Smooth muscle cell (in vitro differentiated cells): ENCODE data around the gene SEMA4D. TPM values are rescaled to one million over a fixed set of nuclear protein-coding genes. Genes with fewer than 3 reads are reported as not detected.

Experiments used
- DNase-seq: peaks from one replicate; lab custom pipeline; 2025; ENCODE audit not compliant: unreplicated experiment; lab: John Stamatoyannopoulos, UW
- H2AFZ ChIP-seq: fragments of 200-600 bp; sonication (generic); 2 replicates; pipeline ENCODE4 v1.6.0; 2016; ENCODE audit warnings: antibody characterized with exemption, low read depth, mild to moderate bottlenecking
- H3F3A ChIP-seq: fragments of 200-600 bp; sonication (generic); 2 replicates; pipeline ENCODE4 v1.6.0; 2017; ENCODE audit warnings: antibody characterized with exemption, low read depth
- H3K27ac ChIP-seq: fragments of 200-600 bp; sonication (generic); 2 replicates; pipeline ENCODE4 v1.5.1; 2016; ENCODE audit warnings: low read depth, mild to moderate bottlenecking
- H3K27me3 ChIP-seq: fragments of 200-600 bp; sonication (generic); 2 replicates; pipeline ENCODE4 v1.6.1; 2016; ENCODE audit warnings: low read depth, mild to moderate bottlenecking
- H3K36me3 ChIP-seq: fragments of 200-600 bp; sonication (generic); 2 replicates; pipeline ENCODE4 v1.5.1; 2016; ENCODE audit warnings: low read depth
- H3K4me1 ChIP-seq: fragments of 200-600 bp; sonication (generic); 2 replicates; pipeline ENCODE4 v1.5.1; 2016; ENCODE audit warnings: low read depth
- H3K4me2 ChIP-seq: fragments of 200-600 bp; sonication (generic); 2 replicates; pipeline ENCODE4 v1.6.0; 2016; ENCODE audit warnings: mild to moderate bottlenecking
- H3K4me3 ChIP-seq: fragments of 200-600 bp; sonication (generic); 2 replicates; pipeline ENCODE4 v1.5.1; 2016; ENCODE audit warnings: mild to moderate bottlenecking
- H3K79me2 ChIP-seq: fragments of 200-600 bp; sonication (generic); 2 replicates; pipeline ENCODE4 v1.6.0; 2016; ENCODE audit warnings: low read depth, mild to moderate bottlenecking
- H3K9ac ChIP-seq: fragments of 200-600 bp; sonication (generic); 2 replicates; pipeline ENCODE4 v1.6.0; 2016; ENCODE audit warnings: low read depth
- H3K9me3 ChIP-seq: fragments of 200-600 bp; sonication (generic); replicated peaks from 2 replicates; pipeline ENCODE4 v1.5.1; 2016; ENCODE audit warnings: low read depth
- H4K20me1 ChIP-seq: fragments of 200-600 bp; sonication (generic); 2 replicates; pipeline ENCODE4 v1.6.0; 2016; ENCODE audit warnings: low read depth
- WGBS: methylation state at CpG from one replicate; pipeline ENCODE4 v1.1.7; 2016; ENCODE audit warnings: low lambda C conversion rate; 5-methylcytosine and 5-hydroxymethylcytosine counted together
- polyA plus RNA-seq: library from polyadenylated mRNA; unstranded; fragments of >200 nt; fragmentation: Nextera tagmentation; extraction: Ambion mirVana; gene quantifications from 2 replicates; pipeline ENCODE4 v1.2.1, GENCODE V29; 2016
- total RNA-seq: library from RNA; depleted of rRNA; stranded (reverse); fragments of >200 nt; gene quantifications from 2 replicates; pipeline ENCODE4 v1.2.3, GENCODE V29; 2014
- TF ChIP-seq, protein P1 (sequence below): fragments of 200-600 bp; sonication (generic); IDR thresholded peaks from 2 replicates; pipeline ENCODE4 v1.5.1; 2017; ENCODE audit warnings: borderline replicate concordance, mild to moderate bottlenecking, antibody characterized with exemption; ENCODE audit not compliant: insufficient read depth, poor library complexity, severe bottlenecking

The SEMA4D gene
- total and polyA plus RNA-seq, 2 experiments from 2014 or later = 0.63 to 2.7 TPM

DNA sequence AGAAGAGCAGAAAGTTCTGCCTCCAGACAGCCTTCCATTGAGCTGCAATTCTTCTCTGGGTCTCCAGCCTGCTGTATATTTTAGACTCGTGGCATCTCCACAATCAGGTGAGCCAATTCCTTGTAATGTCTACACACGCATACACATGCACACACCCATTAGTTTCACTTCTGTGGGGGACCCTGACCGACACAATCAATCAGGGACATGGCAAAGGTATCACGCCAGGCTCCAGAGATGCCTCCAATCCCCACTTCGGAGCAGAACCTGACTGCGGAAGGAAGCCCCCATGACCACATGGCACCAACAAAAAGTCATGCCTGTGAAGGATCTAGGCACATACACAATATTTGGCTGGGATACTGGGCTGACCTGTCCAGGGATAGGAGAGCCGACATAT lies 21.4 kb downstream of the SEMA4D start:
- no peak overlapping the region for H3K4me3 ChIP-seq
- DNase-seq = no peak
- WGBS = 95% methylated on average over 7 of the region's 7 CpGs

DNA sequence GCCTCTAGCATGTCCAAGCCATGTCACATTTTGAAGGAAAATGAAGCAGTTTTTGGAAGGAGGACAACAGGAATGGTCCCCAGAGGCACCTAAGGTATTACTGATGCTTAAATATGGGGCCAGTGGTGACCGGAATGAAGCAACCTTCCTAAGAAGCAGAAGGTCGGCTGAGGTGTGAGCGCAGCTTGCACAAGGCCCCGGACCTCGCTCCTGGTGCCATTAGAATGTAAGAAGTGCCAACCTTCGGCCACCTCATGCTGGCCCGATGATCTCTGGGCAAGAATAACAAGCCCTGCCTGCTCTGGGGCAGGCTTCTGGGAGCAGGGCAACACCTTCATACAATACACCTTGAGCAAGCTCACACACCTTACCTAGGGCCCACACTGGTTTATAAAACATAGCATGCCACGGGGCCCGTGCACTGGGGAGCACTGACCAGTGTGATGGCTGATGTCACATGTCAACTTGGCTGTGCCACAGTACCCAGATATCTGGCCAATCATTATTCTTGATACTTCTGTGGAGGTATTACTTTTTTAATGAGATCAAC lies 21.9 kb downstream of the SEMA4D start:
- H3K9me3 ChIP-seq = no peaks in the 10 kb centered on the region
- no peak overlapping the region for H2AFZ ChIP-seq
- no peak overlapping the region for H3K4me2 ChIP-seq
- no peak overlapping the region for H3K4me3 ChIP-seq
- DNase-seq = no peak
- H3K36me3 ChIP-seq = no peaks in the 10 kb centered on the region
- WGBS = 95% methylated on average over 9 of the region's 9 CpGs
- H3K9ac ChIP-seq = no peak overlapping the region
- peaks cover 8% of the 10 kb centered on the region for H3K4me1 ChIP-seq
- TF ChIP-seq, protein P1, sequence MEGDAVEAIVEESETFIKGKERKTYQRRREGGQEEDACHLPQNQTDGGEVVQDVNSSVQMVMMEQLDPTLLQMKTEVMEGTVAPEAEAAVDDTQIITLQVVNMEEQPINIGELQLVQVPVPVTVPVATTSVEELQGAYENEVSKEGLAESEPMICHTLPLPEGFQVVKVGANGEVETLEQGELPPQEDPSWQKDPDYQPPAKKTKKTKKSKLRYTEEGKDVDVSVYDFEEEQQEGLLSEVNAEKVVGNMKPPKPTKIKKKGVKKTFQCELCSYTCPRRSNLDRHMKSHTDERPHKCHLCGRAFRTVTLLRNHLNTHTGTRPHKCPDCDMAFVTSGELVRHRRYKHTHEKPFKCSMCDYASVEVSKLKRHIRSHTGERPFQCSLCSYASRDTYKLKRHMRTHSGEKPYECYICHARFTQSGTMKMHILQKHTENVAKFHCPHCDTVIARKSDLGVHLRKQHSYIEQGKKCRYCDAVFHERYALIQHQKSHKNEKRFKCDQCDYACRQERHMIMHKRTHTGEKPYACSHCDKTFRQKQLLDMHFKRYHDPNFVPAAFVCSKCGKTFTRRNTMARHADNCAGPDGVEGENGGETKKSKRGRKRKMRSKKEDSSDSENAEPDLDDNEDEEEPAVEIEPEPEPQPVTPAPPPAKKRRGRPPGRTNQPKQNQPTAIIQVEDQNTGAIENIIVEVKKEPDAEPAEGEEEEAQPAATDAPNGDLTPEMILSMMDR = no peak
- H3K27ac ChIP-seq = no peak overlapping the region
- no peaks in the 10 kb centered on the region for H3K79me2 ChIP-seq
- no peaks in the 10 kb centered on the region for H3K27me3 ChIP-seq
- H4K20me1 ChIP-seq = no peaks in the 10 kb centered on the region
- peaks cover 2% of the 10 kb centered on the region for H3F3A ChIP-seq

More for the DNA sequence above, 21.4 kb downstream of the SEMA4D start:
- H3K27me3 ChIP-seq = no peaks in the 10 kb centered on the region
- no peaks in the 10 kb centered on the region for H4K20me1 ChIP-seq
- H3K9me3 ChIP-seq = no peaks in the 10 kb centered on the region
- no peaks in the 10 kb centered on the region for H3K79me2 ChIP-seq
- peaks cover 8% of the 10 kb centered on the region for H3K4me1 ChIP-seq
- H3K27ac ChIP-seq = no peak overlapping the region
- H3K36me3 ChIP-seq = no peaks in the 10 kb centered on the region
- H3K4me2 ChIP-seq = no peak overlapping the region
- H3F3A ChIP-seq = peaks cover 2% of the 10 kb centered on the region
- H2AFZ ChIP-seq = no peak overlapping the region
- TF ChIP-seq, protein P1 = no peak
- H3K9ac ChIP-seq = no peak overlapping the region

DNA sequence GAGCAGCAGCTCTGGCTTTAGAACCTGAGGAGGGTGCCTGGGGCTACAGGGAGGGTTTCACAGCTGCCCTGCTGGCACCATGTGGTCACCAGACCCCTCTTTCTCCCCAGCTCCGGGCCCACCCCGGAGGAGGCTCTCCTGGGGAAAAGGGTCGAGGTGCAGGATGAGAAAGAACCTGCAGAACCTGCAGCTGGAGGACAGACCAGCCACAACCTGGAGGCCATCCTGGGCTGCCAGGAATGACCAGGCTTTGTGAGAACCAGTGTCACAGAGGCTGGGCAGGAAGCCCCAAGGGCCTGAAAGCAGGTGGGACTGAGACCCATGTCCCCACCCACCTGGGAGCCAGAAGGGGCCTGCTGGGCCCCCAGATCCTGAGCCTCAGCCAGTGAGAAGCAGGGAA lies 23.0 kb downstream of the SEMA4D start:
- peaks cover 5% of the 10 kb centered on the region for H3K27me3 ChIP-seq
- no peak overlapping the region for H2AFZ ChIP-seq
- no peak overlapping the region for H3K4me3 ChIP-seq
- no peak for DNase-seq
- H3K9me3 ChIP-seq = no peaks in the 10 kb centered on the region
- no peaks in the 10 kb centered on the region for H3K36me3 ChIP-seq
- no peaks in the 10 kb centered on the region for H3K79me2 ChIP-seq
- peaks cover 2% of the 10 kb centered on the region for H3F3A ChIP-seq
- WGBS = 92% methylated on average over 3 of the region's 3 CpGs
- H3K4me2 ChIP-seq = no peak overlapping the region
- H4K20me1 ChIP-seq = no peaks in the 10 kb centered on the region
- no peak overlapping the region for H3K27ac ChIP-seq
- peaks cover 8% of the 10 kb centered on the region for H3K4me1 ChIP-seq
- no peak overlapping the region for H3K9ac ChIP-seq
- TF ChIP-seq, protein P1 = no peak
